SU-DHL-6 (cell line): ENCODE results near the gene SYK.

Experiments
- H2AFZ ChIP-seq: fragments of 200-600 bp; sonication (generic); 2 replicates; pipeline ENCODE4 v1.6.1; 2014; ENCODE audit warnings: low read depth, mild to moderate bottlenecking, moderate library complexity, mixed read lengths, antibody characterized with exemption, low read length; ENCODE audit not compliant: severe bottlenecking
- H3F3A ChIP-seq: fragments of 200-600 bp; shearing (Covaris generic); 2 replicates; pipeline ENCODE4 v1.6.0; 2016; ENCODE audit warnings: antibody characterized with exemption, mild to moderate bottlenecking; ENCODE audit not compliant: insufficient read depth
- H3K27ac ChIP-seq: fragments of 200-600 bp; sonication (generic); 2 replicates; pipeline ENCODE4 v1.5.1; 2016; ENCODE audit warnings: low read depth, mild to moderate bottlenecking, low read length, moderate library complexity, mixed read lengths
- H3K27me3 ChIP-seq: fragments of 200-600 bp; sonication (generic), shearing (Covaris generic); 2 replicates; pipeline ENCODE4 v1.6.0; 2014; ENCODE audit warnings: mild to moderate bottlenecking, low read length
- H3K36me3 ChIP-seq: fragments of 200-600 bp; sonication (generic); 2 replicates; pipeline ENCODE4 v1.6.1; 2014; ENCODE audit warnings: mild to moderate bottlenecking, low read length, mixed read lengths
- H3K4me2 ChIP-seq: fragments of 300-600, 200-600 bp; shearing (Covaris generic), sonication (generic); 2 replicates; pipeline ENCODE4 v1.6.0; 2014; ENCODE audit warnings: low read length, low read depth, mild to moderate bottlenecking; ENCODE audit not compliant: poor library complexity, severe bottlenecking
- H3K4me3 ChIP-seq: fragments of 200-600 bp; sonication (generic); 2 replicates; pipeline ENCODE4 v1.5.1; 2014; ENCODE audit warnings: antibody characterized with exemption, low read length, mild to moderate bottlenecking, mixed read lengths; ENCODE audit not compliant: insufficient read depth, poor library complexity, severe bottlenecking
- H3K79me2 ChIP-seq: fragments of 200-600 bp; sonication (generic); 2 replicates; pipeline ENCODE4 v1.6.1; 2014; ENCODE audit warnings: mild to moderate bottlenecking, low read length, moderate library complexity; ENCODE audit not compliant: insufficient read depth
- H3K9ac ChIP-seq: fragments of 200-600 bp; sonication (generic); 2 replicates; pipeline ENCODE4 v1.7.0; 2014; ENCODE audit warnings: mild to moderate bottlenecking, low read length
- H3K9me2 ChIP-seq: fragments of 200-600 bp; sonication (generic); replicated peaks from 2 replicates; pipeline ENCODE4 v1.6.1; 2014; ENCODE audit warnings: low read length; ENCODE audit not compliant: insufficient read depth
- H3K9me3 ChIP-seq: fragments of 200-600 bp; sonication (generic); 2 replicates; pipeline ENCODE4 v1.6.1; 2014; ENCODE audit warnings: low read length, mixed read lengths; ENCODE audit not compliant: insufficient read depth
- H4K20me1 ChIP-seq: fragments of 200-600 bp; sonication (generic); 2 replicates; pipeline ENCODE4 v1.6.1; 2014; ENCODE audit warnings: low read depth, mild to moderate bottlenecking, antibody characterized with exemption, low read length, moderate library complexity, mixed read lengths
- EZH2phosphoT487 ChIP-seq: fragments of 200-600 bp; sonication (generic), shearing (Covaris generic); conservative IDR thresholded peaks from 2 replicates; pipeline ENCODE4 v1.6.1; 2018; ENCODE audit warnings: mild to moderate bottlenecking, antibody characterized with exemption, low read length, moderate library complexity, mixed read lengths
- TF ChIP-seq, protein P1 (sequence below): fragments of 200-600 bp; sonication (generic); IDR thresholded peaks from one replicate; pipeline ENCODE4 v1.5.1; 2017; ENCODE audit warnings: antibody characterized with exemption, mild to moderate bottlenecking, low read length, moderate library complexity; ENCODE audit not compliant: insufficient read depth, poor library complexity, severe bottlenecking

The SYK gene

GRCh38 chr9:90872835-90873294 lies 71.2 kb downstream of the SYK start:
- Histone ChIP-seq H3K4me2 (no peak overlapping the region), H3K9ac (no peak overlapping the region), H2AFZ (no peak overlapping the region)

GRCh38 chr9:90873422-90873821 lies 71.8 kb downstream of the SYK start:
- Histone ChIP-seq H3K4me3 (no peak overlapping the region), H3K9me2 (no peaks in the 10 kb centered on the region), H3K79me2 (no peaks in the 10 kb centered on the region), H3F3A (peaks cover 17% of the 10 kb centered on the region), H3K4me2 (no peak overlapping the region), H2AFZ (no peak overlapping the region), H3K27me3 (no peaks in the 10 kb centered on the region), H3K36me3 (peaks cover 12% of the 10 kb centered on the region; the same call in 1 of the 2 replicates), H4K20me1 (no peaks in the 10 kb centered on the region), H3K27ac (no peak overlapping the region), H3K9me3 (no peaks in the 10 kb centered on the region), H3K9ac (no peak overlapping the region)
- TF ChIP-seq, protein P1, sequence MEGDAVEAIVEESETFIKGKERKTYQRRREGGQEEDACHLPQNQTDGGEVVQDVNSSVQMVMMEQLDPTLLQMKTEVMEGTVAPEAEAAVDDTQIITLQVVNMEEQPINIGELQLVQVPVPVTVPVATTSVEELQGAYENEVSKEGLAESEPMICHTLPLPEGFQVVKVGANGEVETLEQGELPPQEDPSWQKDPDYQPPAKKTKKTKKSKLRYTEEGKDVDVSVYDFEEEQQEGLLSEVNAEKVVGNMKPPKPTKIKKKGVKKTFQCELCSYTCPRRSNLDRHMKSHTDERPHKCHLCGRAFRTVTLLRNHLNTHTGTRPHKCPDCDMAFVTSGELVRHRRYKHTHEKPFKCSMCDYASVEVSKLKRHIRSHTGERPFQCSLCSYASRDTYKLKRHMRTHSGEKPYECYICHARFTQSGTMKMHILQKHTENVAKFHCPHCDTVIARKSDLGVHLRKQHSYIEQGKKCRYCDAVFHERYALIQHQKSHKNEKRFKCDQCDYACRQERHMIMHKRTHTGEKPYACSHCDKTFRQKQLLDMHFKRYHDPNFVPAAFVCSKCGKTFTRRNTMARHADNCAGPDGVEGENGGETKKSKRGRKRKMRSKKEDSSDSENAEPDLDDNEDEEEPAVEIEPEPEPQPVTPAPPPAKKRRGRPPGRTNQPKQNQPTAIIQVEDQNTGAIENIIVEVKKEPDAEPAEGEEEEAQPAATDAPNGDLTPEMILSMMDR, result no peak
- TF ChIP-seq EZH2phosphoT487, result no peak

More at GRCh38 chr9:90872835-90873294, 71.2 kb downstream of the SYK start:
- Histone ChIP-seq H3K27me3 (no peaks in the 10 kb centered on the region), H3K36me3 (peaks cover 14% of the 10 kb centered on the region; the same call in 1 of the 2 replicates), H3K9me2 (no peaks in the 10 kb centered on the region), H3K79me2 (no peaks in the 10 kb centered on the region), H3F3A (peaks cover 17% of the 10 kb centered on the region), H3K27ac (no peak overlapping the region), H3K4me3 (no peak overlapping the region), H4K20me1 (no peaks in the 10 kb centered on the region), H3K9me3 (no peaks in the 10 kb centered on the region)
- TF ChIP-seq EZH2phosphoT487, result no peak
- TF ChIP-seq, protein P1, result no peak

DNA sequence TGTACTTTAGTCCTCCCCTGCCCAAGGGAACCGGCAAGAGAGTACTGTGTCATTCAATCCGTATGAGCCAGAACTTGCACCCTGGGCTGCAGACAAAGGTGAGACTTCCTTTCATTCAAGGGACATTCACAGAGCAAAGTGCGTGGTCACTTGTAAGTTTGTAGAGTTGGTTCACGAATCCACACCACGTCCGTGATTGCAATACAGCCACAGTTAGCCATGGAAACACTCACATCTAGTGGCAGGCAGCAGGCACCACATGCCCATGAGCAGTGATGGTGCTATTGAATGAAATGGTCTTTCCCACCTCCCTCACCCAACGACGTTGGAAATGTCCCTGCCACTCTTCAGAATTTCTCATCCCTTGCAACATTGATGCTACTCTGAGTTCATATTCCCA lies 72.6 kb downstream of the SYK start:
- Histone ChIP-seq H3F3A (peaks cover 13% of the 10 kb centered on the region), H3K9me2 (no peaks in the 10 kb centered on the region), H3K79me2 (no peaks in the 10 kb centered on the region), H3K27me3 (no peaks in the 10 kb centered on the region), H2AFZ (no peak overlapping the region), H3K9ac (no peak overlapping the region), H3K4me2 (no peak overlapping the region), H3K36me3 (peaks cover 13% of the 10 kb centered on the region), H4K20me1 (no peaks in the 10 kb centered on the region), H3K9me3 (no peaks in the 10 kb centered on the region), H3K4me3 (no peak overlapping the region), H3K27ac (no peak overlapping the region)
- TF ChIP-seq EZH2phosphoT487, result no peak
- TF ChIP-seq, protein P1, result no peak
